ENCODE data around the gene KIF1B. TPM values are rescaled to one million over a fixed set of nuclear protein-coding genes. Genes with fewer than 3 reads are reported as not detected.

Gene KIF1B
- total RNA-seq, 1 donor from 2014 or later = 35.5 TPM

GRCh38 chr1:10380594-10381275 is 170.4 kb downstream of the KIF1B start:
- no peak for ATAC-seq
- H3K9me3 ChIP-seq = no peaks in the 10 kb centered on the region
- H3K27me3 ChIP-seq = no peaks in the 10 kb centered on the region
- H3K27ac ChIP-seq = no peak overlapping the region
- intact Hi-C loops (cut with DNase I) = no loop called here
- no peak for TF ChIP-seq CTCF (IDR thresholded peaks at IDR 0.05)
- H3K4me3 ChIP-seq = no peak overlapping the region
- no peak for DNase-seq
- H3K36me3 ChIP-seq = peaks cover 22% of the 10 kb centered on the region
- H3K4me1 ChIP-seq = peaks cover 7% of the 10 kb centered on the region

GRCh38 chr1:10383630-10384029 is 173.3 kb downstream of the KIF1B start:
- peaks cover 7% of the 10 kb centered on the region for H3K36me3 ChIP-seq
- no peak for TF ChIP-seq CTCF (IDR thresholded peaks at IDR 0.05)
- H3K4me3 ChIP-seq = no peak overlapping the region
- H3K27ac ChIP-seq = no peak overlapping the region
- H3K9me3 ChIP-seq = no peaks in the 10 kb centered on the region
- H3K4me1 ChIP-seq = peaks cover 10% of the 10 kb centered on the region
- no peak for ATAC-seq
- no peaks in the 10 kb centered on the region for H3K27me3 ChIP-seq
- intact Hi-C loops (cut with DNase I) = no loop called here
- DNase-seq = no peak

GRCh38 chr1:10384219-10384618 is 173.8 kb downstream of the KIF1B start:
- TF ChIP-seq CTCF (IDR thresholded peaks at IDR 0.05) = no peak
- Histone ChIP-seq H3K36me3 (peaks cover 1% of the 10 kb centered on the region), H3K4me3 (no peak overlapping the region), H3K27me3 (no peaks in the 10 kb centered on the region), H3K4me1 (peaks cover 10% of the 10 kb centered on the region), H3K9me3 (no peaks in the 10 kb centered on the region), H3K27ac (no peak overlapping the region)
- no peak for ATAC-seq
- DNase-seq = no peak
- intact Hi-C loops (cut with DNase I) = no loop called here

- Histone ChIP-seq H3K9me3 (no peaks in the 10 kb centered on the region), H3K27me3 (no peaks in the 10 kb centered on the region), H3K4me3 (peak overlapping the region; percentile 32), H3K4me1 (peaks cover 10% of the 10 kb centered on the region), H3K27ac (peak overlapping the region; percentile 82), H3K36me3 (no peaks in the 10 kb centered on the region)
- intact Hi-C loops (cut with DNase I) = no loop called here
- ATAC-seq (no peak), DNase-seq (no peak)
- TF ChIP-seq CTCF (IDR thresholded peaks at IDR 0.05) = no peak
These were observed 176.6 kb downstream of the KIF1B start for GRCh38 chr1:10386761-10387676.

GRCh38 chr1:10387677-10388386 is 177.5 kb downstream of the KIF1B start:
- peak overlapping the region; percentile 32 for H3K4me3 ChIP-seq
- peak overlapping the region; percentile 82 for H3K27ac ChIP-seq
- no peaks in the 10 kb centered on the region for H3K9me3 ChIP-seq
- ATAC-seq = peak; percentile 84
- no peak for TF ChIP-seq CTCF (IDR thresholded peaks at IDR 0.05)
- H3K36me3 ChIP-seq = no peaks in the 10 kb centered on the region
- intact Hi-C loops (cut with DNase I) = no loop called here
- DNase-seq = no peak
- H3K4me1 ChIP-seq = peaks cover 10% of the 10 kb centered on the region
- H3K27me3 ChIP-seq = no peaks in the 10 kb centered on the region
